ENCODE measurements around the gene AMPD3. TPM values are rescaled to one million over a fixed set of nuclear protein-coding genes. Genes with fewer than 3 reads are reported as not detected.
A peak's percentile ranks its signal among the peaks of the same experiment; 100 is the strongest.

AMPD3 gene
- total RNA-seq, 1 experiment from 2014 or later = 0.19 TPM

DNA sequence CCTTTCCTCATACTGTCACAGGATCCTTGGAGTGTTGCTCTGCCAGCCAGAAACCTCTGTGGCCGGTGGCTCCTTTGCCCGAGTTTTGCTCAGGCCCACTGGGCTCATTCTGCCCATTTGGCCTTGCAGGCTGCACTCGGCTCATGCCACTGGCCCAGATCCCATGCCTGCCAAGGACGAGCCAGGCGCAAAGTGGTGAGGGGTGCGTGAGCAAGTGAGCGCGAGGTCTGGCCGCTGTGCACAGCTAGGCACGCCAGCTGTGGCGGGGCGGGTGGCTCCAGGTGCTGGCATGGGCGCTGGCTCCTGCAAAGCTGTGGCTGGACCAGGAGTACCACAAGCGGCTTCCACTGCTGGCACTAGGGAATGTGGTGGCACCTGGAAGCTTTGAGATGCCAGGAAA, 88.7 kb downstream of the AMPD3 start:
- intact Hi-C loops (cut with micrococcal nuclease; ENCODE audit: unreplicated experiment) = no loop called here
- H3K4me3 ChIP-seq (ENCODE audit: low read depth, low read length, poor library complexity, severe bottlenecking) = no peak overlapping the region
- peaks cover 14% of the 10 kb centered on the region for H3K4me1 ChIP-seq (ENCODE audit: insufficient read depth, low read length, poor library complexity, severe bottlenecking)
- TF ChIP-seq EZH2 (IDR thresholded peaks at IDR 0.05; ENCODE audit: borderline replicate concordance, low read depth, low read length, poor library complexity, severe bottlenecking) = no peak
- TF ChIP-seq CTCF (conservative IDR thresholded peaks at IDR 0.05; ENCODE audit: low read depth, low read length) = no peak
- no peaks in the 10 kb centered on the region for H3K36me3 ChIP-seq (ENCODE audit: insufficient read depth, low read length, poor library complexity, severe bottlenecking)
- BruUV-seq (replicated peaks) = no TSS peak
- no peaks in the 10 kb centered on the region for H3K9me3 ChIP-seq (ENCODE audit: low read depth, low read length, poor library complexity, severe bottlenecking)
- ChIA-PET POLR2A (ENCODE audit: low non-redundant PET) (no interaction called here), CTCF (no interaction called here)
- no peaks in the 10 kb centered on the region for H3K27me3 ChIP-seq (replicated peaks; ENCODE audit: insufficient read depth, low read depth, low read length, poor library complexity)
- DNase-seq (ENCODE audit: low spot score) = no peak
- H3K27ac ChIP-seq (ENCODE audit: low read depth, low read length, poor library complexity, severe bottlenecking) = no peak overlapping the region

DNA sequence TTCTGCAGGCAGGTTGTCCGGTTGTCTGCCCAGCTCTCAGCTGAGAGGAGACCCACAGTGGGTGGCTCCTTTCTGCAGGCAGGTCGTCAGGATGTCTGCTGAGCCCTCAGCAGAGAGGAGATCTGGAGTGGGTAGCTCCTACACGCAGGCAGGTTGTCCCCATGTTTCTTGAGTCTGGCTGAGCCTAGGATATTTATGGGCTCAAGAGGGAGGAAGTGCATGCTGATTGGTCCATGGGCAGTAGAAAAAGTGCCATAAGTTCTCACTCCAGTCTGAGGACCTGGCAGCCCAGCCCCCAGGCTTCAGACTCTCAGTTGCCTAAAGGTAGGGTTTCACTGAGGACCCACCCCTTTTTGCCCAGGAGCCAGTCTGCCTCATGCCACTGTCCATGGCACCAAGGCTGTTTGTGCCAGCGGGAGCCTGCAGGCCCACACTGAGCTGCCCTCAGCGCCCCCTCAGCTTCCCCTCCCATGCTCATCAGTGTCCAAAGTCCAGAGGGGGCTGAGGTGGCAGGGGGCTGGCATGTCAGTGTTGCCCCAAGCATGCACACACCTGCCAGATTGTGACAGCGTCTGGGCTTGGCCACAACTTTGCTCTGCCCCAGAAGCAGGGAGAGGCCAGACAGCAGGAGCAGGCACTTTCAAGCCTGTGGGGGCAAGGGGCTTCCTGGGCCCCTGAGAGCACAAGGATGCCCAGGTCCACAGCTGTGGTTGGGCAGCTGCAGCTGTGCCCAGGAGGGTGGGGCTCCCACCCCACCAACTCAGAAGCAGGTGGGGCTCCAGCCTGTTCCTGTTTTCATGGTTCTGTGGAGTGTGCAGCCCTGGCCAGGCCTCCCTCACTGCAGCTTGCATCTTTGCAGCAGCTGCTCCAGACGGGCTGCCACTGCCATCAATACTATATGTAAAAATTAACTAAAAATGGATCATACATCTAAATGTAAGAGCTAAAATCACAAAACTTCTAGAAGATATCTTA, 89.7 kb downstream of the AMPD3 start:
- Histone ChIP-seq H3K27ac (ENCODE audit: low read depth, low read length, poor library complexity, severe bottlenecking) (no peak overlapping the region), H3K4me3 (ENCODE audit: low read depth, low read length, poor library complexity, severe bottlenecking) (no peak overlapping the region), H3K9me3 (ENCODE audit: low read depth, low read length, poor library complexity, severe bottlenecking) (no peaks in the 10 kb centered on the region), H3K36me3 (ENCODE audit: insufficient read depth, low read length, poor library complexity, severe bottlenecking) (no peaks in the 10 kb centered on the region), H3K4me1 (ENCODE audit: insufficient read depth, low read length, poor library complexity, severe bottlenecking) (peaks cover 10% of the 10 kb centered on the region), H3K27me3 (replicated peaks; ENCODE audit: insufficient read depth, low read depth, low read length, poor library complexity) (no peaks in the 10 kb centered on the region)
- TF ChIP-seq EZH2 (IDR thresholded peaks at IDR 0.05; ENCODE audit: borderline replicate concordance, low read depth, low read length, poor library complexity, severe bottlenecking) = no peak
- TF ChIP-seq CTCF (conservative IDR thresholded peaks at IDR 0.05; ENCODE audit: low read depth, low read length) = no peak
- DNase-seq (ENCODE audit: low spot score) = no peak
- no TSS peak for BruUV-seq (replicated peaks)
- CTCF ChIA-PET = no interaction called here
- intact Hi-C loops (cut with micrococcal nuclease; ENCODE audit: unreplicated experiment) = no loop called here
- POLR2A ChIA-PET (ENCODE audit: low non-redundant PET) = interaction anchor here (0.7 kb wide), 1 partner anchor 174 kb away, joined by 3 read pairs; no protein-coding TSS in a partner anchor

DNA sequence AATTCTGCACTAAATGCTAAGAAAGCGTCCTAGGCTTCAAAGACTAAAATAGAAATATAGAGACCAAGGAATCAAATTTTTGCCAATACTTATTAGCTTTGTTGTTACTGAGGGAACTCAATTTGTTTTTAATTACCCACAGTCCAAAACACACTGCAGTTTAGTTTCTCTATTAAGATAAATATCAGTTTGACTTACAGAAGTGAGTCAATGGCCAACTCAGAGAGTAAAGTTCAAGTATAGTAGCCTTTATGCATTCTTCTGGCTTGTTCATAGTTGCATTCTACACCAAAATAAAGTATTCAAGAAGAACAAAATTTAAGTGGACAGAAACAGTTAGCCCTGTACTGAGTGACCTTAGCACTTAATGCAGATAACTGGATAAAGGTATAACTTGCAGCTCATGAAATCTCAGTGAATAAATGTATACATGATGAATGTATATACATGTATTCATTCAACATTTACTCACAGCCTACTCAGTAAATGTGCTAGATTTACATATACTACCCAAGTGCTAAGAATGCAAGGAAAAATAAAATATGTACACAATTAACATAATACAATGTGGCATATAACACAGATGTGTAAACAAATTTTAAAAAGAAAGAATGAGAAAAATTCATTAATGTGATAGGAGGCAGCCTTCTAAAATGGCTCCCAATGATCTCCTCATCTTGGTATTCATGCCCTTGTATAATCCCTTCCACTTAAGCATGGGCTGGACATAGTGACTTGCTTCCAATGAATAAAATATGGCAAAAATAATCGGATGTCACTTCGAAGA, 95.6 kb downstream of the AMPD3 start:
- Histone ChIP-seq H3K27ac (ENCODE audit: low read depth, low read length, poor library complexity, severe bottlenecking) (peak overlapping the region; percentile 84), H3K4me1 (ENCODE audit: insufficient read depth, low read length, poor library complexity, severe bottlenecking) (peaks cover 18% of the 10 kb centered on the region), H3K27me3 (replicated peaks; ENCODE audit: insufficient read depth, low read depth, low read length, poor library complexity) (no peaks in the 10 kb centered on the region), H3K9me3 (ENCODE audit: low read depth, low read length, poor library complexity, severe bottlenecking) (peaks cover 16% of the 10 kb centered on the region), H3K4me3 (ENCODE audit: low read depth, low read length, poor library complexity, severe bottlenecking) (no peak overlapping the region), H3K36me3 (ENCODE audit: insufficient read depth, low read length, poor library complexity, severe bottlenecking) (no peaks in the 10 kb centered on the region)
- no peak for DNase-seq (ENCODE audit: low spot score)
- intact Hi-C loops (cut with micrococcal nuclease; ENCODE audit: unreplicated experiment) = no loop called here
- BruUV-seq (replicated peaks) = TSS peak; percentile 84
- CTCF ChIA-PET = no interaction called here
- no peak for TF ChIP-seq CTCF (conservative IDR thresholded peaks at IDR 0.05; ENCODE audit: low read depth, low read length)
- no peak for TF ChIP-seq EZH2 (IDR thresholded peaks at IDR 0.05; ENCODE audit: borderline replicate concordance, low read depth, low read length, poor library complexity, severe bottlenecking)
- POLR2A ChIA-PET (ENCODE audit: low non-redundant PET) = no interaction called here
